ENCODE measurements around the gene CCNJL.

Gene CCNJL

GRCh38 chr5:160227012-160227411, 85.4 kb downstream of the CCNJL start:
- no peak for TF ChIP-seq CTCF (IDR thresholded peaks at IDR 0.05; ENCODE audit: low read depth, low read length)
- no peak overlapping the region for H3K4me3 ChIP-seq (ENCODE audit: low read depth, low read length)

- TF ChIP-seq CTCF (IDR thresholded peaks at IDR 0.05; ENCODE audit: low read depth, low read length): no peak
- no peak overlapping the region for H3K4me3 ChIP-seq (ENCODE audit: low read depth, low read length)
Observed at GRCh38 chr5:160221082-160221481, 91.3 kb downstream of the CCNJL start.

DNA sequence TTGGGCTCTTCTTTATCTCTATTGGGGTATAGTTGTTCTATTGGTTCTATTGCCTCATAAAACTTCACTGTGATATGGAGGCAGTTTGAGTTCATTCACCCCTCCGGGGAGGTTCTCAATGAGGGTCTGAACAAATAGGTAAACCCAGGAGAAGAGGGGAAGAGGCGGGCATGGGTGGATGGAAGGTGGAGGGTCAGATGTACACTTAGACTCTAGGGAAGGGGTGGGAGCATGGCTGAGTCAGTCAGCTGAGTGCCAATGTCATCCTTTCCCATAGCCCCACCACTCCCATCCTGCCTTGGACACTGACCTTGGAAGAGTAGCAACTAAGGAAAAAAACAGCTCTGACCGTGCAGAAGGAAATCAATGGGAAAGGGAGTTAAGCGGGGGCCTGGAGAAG, 93.0 kb downstream of the CCNJL start:
- TF ChIP-seq CTCF (IDR thresholded peaks at IDR 0.05; ENCODE audit: low read depth, low read length): no peak
- no peak overlapping the region for H3K4me3 ChIP-seq (ENCODE audit: low read depth, low read length)

- no peak overlapping the region for H3K4me3 ChIP-seq (ENCODE audit: low read depth, low read length)
- TF ChIP-seq CTCF (IDR thresholded peaks at IDR 0.05; ENCODE audit: low read depth, low read length): no peak
Observed at GRCh38 chr5:160213537-160213936, 98.8 kb downstream of the CCNJL start.

- no peak overlapping the region for H3K4me3 ChIP-seq (ENCODE audit: low read depth, low read length)
- no peak for TF ChIP-seq CTCF (IDR thresholded peaks at IDR 0.05; ENCODE audit: low read depth, low read length)
Observed at GRCh38 chr5:160211352-160211751, 101.0 kb downstream of the CCNJL start.

DNA sequence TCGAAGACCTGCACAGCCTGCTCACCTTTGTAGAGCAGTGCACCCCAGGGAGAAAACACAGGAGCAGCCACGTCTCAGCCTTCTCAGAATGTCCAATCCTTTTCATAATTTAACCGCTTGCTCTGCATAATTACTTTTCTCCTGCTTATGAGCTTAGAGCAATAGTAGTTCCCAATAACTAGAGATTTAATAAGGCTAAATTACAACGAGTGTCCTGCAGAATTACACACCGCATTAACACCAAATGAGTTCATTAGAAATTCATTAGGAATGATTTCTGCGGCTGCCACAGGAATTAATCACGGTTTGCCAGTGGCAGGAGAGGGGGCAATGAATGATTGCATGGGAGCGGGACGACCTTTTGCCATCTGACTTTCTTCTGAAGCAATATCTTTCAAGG, 101.8 kb downstream of the CCNJL start:
- no peak overlapping the region for H3K4me3 ChIP-seq (ENCODE audit: low read depth, low read length)
- TF ChIP-seq CTCF (IDR thresholded peaks at IDR 0.05; ENCODE audit: low read depth, low read length): no peak

DNA sequence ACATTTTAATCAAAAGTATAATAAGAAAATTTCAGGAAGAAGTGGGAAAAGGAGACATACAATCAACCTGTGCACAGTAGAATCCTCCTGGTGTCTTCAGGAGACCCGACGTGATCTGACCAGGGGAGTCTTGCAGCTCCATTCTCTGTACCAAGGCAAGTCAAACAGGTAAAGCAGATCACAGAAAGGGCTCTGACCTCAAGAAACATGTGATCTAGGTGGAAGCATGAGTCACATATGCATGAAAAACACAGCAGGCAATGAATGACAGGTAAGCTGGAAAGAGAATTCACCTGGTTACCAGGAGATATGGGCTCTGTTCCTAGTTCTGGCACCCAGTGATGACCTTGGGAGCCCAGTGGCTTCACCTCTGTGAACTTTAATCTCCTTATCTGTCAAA, 102.4 kb downstream of the CCNJL start:
- no peak overlapping the region for H3K4me3 ChIP-seq (ENCODE audit: low read depth, low read length)
- no peak for TF ChIP-seq CTCF (IDR thresholded peaks at IDR 0.05; ENCODE audit: low read depth, low read length)

All from WI38 (cell line).